ENCODE measurements around the gene DCDC1.

DCDC1 gene

GRCh38 chr11:31060880-31061279, 308.7 kb downstream of the DCDC1 start:
- Histone ChIP-seq H3K9me3 (no peaks in the 10 kb centered on the region), H3K4me1 (no peaks in the 10 kb centered on the region), H3K27ac (no peak overlapping the region), H3K36me3 (no peaks in the 10 kb centered on the region), H3K27me3 (no peaks in the 10 kb centered on the region), H3K4me3 (no peak overlapping the region)
- no peak for DNase-seq
- no peak for TF ChIP-seq CTCF (IDR thresholded peaks at IDR 0.05)
- intact Hi-C loops (cut with DNase I; ENCODE audit: low total_unique reads), result no loop called here

GRCh38 chr11:31059529-31059928, 310.0 kb downstream of the DCDC1 start:
- H3K9me3 ChIP-seq, result no peaks in the 10 kb centered on the region

GRCh38 chr11:31050061-31050765, 319.3 kb downstream of the DCDC1 start:
- Histone ChIP-seq H3K4me3 (no peak overlapping the region), H3K27me3 (no peaks in the 10 kb centered on the region), H3K36me3 (no peaks in the 10 kb centered on the region), H3K27ac (no peak overlapping the region), H3K4me1 (no peaks in the 10 kb centered on the region), H3K9me3 (no peaks in the 10 kb centered on the region)
- intact Hi-C loops (cut with DNase I; ENCODE audit: low total_unique reads), result no loop called here
- no peak for DNase-seq
- no peak for TF ChIP-seq CTCF (IDR thresholded peaks at IDR 0.05)

More at GRCh38 chr11:31059529-31059928, 310.0 kb downstream of the DCDC1 start:
- H3K36me3 ChIP-seq, result no peaks in the 10 kb centered on the region
- TF ChIP-seq CTCF (IDR thresholded peaks at IDR 0.05), result no peak
- H3K27ac ChIP-seq, result no peak overlapping the region
- H3K27me3 ChIP-seq, result no peaks in the 10 kb centered on the region
- intact Hi-C loops (cut with DNase I; ENCODE audit: low total_unique reads), result no loop called here
- no peaks in the 10 kb centered on the region for H3K4me1 ChIP-seq
- no peak overlapping the region for H3K4me3 ChIP-seq
- no peak for DNase-seq

- DNase-seq, result no peak
- no peak overlapping the region for H3K27ac ChIP-seq
- intact Hi-C loops (cut with DNase I; ENCODE audit: low total_unique reads), result no loop called here
- H3K27me3 ChIP-seq, result no peaks in the 10 kb centered on the region
- H3K4me3 ChIP-seq, result no peak overlapping the region
- no peaks in the 10 kb centered on the region for H3K36me3 ChIP-seq
- H3K4me1 ChIP-seq, result no peaks in the 10 kb centered on the region
- TF ChIP-seq CTCF (IDR thresholded peaks at IDR 0.05), result no peak
- no peaks in the 10 kb centered on the region for H3K9me3 ChIP-seq
Observed at GRCh38 chr11:31045335-31045734, 324.2 kb downstream of the DCDC1 start.

- no peak for DNase-seq
- no peak overlapping the region for H3K27ac ChIP-seq
- H3K4me3 ChIP-seq, result no peak overlapping the region
- no peaks in the 10 kb centered on the region for H3K4me1 ChIP-seq
- H3K9me3 ChIP-seq, result no peaks in the 10 kb centered on the region
- no peaks in the 10 kb centered on the region for H3K36me3 ChIP-seq
- intact Hi-C loops (cut with DNase I; ENCODE audit: low total_unique reads), result no loop called here
- H3K27me3 ChIP-seq, result no peaks in the 10 kb centered on the region
- TF ChIP-seq CTCF (IDR thresholded peaks at IDR 0.05), result no peak
Observed at GRCh38 chr11:31030138-31030792, 339.3 kb downstream of the DCDC1 start.

Data from tibial artery (tissue), 4 donors.